GM21423 (cell line): ENCODE results near the gene NPNT.
A peak's percentile ranks its signal among the peaks of the same experiment; 100 is the strongest.

ENCODE experiments used
- ATAC-seq: cut with Tn5 transposase; IDR thresholded peaks from one replicate; pipeline ENCODE4 v1.9.1; 2021; ENCODE audit warnings: mild to moderate bottlenecking, moderate library complexity; ENCODE audit not compliant: unreplicated experiment

The NPNT gene

DNA sequence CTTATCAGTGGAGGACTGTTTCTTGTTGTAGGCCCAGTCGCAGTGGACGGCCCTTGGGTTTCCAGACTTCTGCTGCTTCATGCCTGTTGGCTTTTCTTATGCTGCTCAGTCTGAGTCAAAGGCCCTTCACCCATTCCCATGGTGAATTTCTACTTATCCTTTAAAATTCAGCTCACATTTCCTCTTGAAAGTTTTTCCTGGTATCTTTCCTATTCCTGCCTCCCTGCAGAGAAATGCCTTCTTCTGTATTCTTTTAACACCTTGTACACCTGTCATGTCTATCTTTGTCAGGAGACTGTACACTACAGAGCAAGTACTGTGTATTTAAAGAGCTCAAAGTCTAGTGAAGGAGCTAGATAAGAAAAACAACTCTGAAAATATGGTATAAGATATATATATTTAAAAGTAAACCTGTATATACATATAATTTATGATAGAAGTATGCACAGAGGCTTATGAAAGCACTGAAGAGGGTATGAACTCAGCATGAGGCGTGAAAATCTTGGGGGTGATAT, 22.0 kb downstream of the NPNT start:
- no peak for ATAC-seq

GRCh38 chr4:105921301-105921700, 26.0 kb downstream of the NPNT start:
- no peak for ATAC-seq

GRCh38 chr4:105923497-105924238, 28.4 kb downstream of the NPNT start:
- ATAC-seq, result no peak

DNA sequence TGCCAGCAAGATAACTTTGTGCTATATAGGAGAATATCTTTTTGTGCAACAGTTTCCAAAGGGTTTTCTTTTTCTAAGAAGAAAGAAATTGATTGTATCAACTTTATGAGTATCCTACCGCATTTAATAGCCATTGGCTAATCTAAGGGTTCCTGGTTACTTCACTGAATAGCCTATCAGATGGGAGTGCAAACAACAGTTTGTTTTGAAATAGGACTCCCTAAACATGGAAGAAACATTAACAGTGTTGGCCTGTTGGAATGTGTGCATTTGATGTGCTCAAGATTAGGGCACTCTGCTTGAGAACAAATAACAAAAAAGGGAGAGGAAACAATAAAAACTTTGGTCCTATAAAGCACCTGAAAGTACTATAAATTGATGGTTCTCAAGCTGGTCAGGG, 29.1 kb downstream of the NPNT start:
- no peak for ATAC-seq

GRCh38 chr4:105930698-105931097, 35.4 kb downstream of the NPNT start:
- ATAC-seq, result no peak

GRCh38 chr4:105933083-105933482, 37.8 kb downstream of the NPNT start:
- peak; percentile 75 for ATAC-seq

DNA sequence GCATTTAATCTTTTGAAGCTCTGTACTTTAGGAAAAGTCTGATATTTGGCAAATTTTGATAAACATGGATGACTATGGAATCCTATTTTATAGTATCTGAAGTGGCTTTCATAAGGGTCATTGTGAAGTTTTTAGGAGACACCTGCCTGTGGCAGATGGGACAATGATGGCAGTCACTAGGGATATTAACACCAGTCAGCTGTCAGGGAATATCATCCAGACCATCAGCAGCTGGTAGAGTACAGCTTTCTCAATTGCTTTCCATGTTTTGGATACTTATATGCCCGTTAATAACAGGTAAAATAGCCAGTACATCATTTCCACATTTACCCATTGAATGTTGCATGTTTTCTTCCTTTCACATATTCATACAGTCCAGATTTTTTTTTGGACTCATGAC, 39.1 kb downstream of the NPNT start:
- ATAC-seq, result no peak

- ATAC-seq, result no peak
Observed at GRCh38 chr4:105936901-105937300, 41.6 kb downstream of the NPNT start.

GRCh38 chr4:105937759-105938158, 42.5 kb downstream of the NPNT start:
- no peak for ATAC-seq

- no peak for ATAC-seq
Observed at GRCh38 chr4:105943234-105943633, 48.0 kb downstream of the NPNT start.

DNA sequence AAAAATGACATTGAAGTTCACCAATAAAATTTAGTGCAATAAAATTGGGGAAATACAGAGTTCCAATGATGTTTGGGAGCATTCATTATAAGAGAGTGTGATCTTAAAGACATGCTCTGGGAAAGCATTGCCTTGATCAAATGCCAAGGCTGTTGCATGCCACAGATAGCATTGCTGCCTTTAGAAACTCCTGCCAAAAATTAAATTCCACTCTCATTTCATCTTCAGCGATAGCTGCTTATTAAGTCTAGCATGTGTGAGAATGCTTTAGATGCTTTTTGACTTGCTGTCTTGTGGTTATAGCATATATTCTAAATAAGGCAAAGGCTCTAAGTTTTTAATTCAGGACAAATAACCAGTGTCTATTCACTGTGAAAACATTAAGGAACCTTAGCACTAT, 49.3 kb downstream of the NPNT start:
- no peak for ATAC-seq

- ATAC-seq, result no peak
Observed at GRCh38 chr4:105946771-105947170, 51.5 kb downstream of the NPNT start.

GRCh38 chr4:105950701-105951100, 55.4 kb downstream of the NPNT start:
- ATAC-seq, result no peak

DNA sequence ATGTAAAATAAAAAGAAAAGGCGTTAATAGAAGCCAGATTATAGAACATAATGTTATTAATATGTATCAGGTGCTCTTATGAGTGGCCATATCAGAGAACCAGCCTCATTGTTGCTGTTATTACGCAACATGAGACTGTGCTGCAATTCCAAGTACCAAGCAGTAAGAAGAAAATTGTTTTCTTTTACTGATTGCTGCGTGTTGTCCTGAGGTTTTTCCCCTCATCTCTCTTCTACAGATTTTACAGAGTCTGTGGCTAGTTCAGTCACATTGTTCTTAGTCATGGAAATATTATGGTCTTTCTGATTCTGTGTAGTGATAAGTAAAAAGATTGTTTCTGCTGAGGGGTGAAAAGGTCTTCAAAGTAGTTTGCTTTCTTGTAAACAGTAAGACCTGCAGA, 55.9 kb downstream of the NPNT start:
- no peak for ATAC-seq

GRCh38 chr4:105952591-105952990, 57.3 kb downstream of the NPNT start:
- no peak for ATAC-seq

DNA sequence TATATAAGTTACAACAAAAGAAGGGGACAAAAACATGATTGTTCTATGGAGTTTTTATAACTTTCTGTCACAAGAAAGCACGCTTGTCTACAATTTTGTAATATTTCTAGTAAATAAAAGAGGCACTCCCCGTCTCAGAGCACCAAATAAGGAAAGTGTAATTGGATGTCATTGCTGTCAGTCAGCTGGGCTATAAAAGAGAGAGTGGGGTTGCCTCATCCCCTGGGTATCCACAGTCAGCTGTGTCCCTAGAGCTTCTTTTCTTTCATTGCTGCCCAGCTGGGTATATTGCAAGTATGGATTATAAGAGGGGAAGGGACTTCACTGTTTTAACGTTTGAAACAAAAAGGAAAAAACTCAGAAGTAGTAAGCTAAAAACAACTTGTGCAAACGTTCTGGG, 61.3 kb downstream of the NPNT start:
- ATAC-seq, result no peak

- ATAC-seq, result no peak
Observed at GRCh38 chr4:105957680-105958079, 62.4 kb downstream of the NPNT start.

- ATAC-seq, result no peak
Observed at GRCh38 chr4:105963461-105964400, 68.5 kb downstream of the NPNT start.

- no peak for ATAC-seq
Observed at GRCh38 chr4:105965183-105965800, 70.0 kb downstream of the NPNT start.

- no peak for ATAC-seq
Observed at GRCh38 chr4:105966051-105966450, 70.8 kb downstream of the NPNT start.

DNA sequence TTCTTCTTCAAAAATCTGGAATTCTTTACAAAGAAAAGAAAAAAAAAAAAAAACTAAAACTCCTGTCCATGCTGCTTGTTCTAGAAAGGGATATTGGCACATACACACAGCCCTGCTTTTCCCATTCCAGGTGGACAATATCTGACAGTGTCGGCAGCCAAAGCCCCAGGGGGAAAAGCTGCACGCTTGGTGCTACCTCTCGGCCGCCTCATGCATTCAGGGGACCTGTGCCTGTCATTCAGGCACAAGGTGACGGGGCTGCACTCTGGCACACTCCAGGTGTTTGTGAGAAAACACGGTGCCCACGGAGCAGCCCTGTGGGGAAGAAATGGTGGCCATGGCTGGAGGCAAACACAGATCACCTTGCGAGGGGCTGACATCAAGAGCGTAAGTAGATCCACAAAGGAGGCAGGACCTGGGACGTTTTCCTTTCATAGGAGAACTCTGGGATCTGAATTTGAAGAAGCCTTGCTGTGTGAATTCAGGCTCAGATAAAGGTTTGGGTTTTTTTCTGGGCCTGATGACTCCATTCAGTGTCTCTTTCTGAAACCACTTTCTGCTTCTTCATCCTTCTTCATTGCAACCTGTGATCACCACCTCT, 71.9 kb downstream of the NPNT start:
- no peak for ATAC-seq
